Right renal cortex interstitium (tissue), 3 donors: Measurements from ENCODE around the gene FABP2. TPM values are rescaled to one million over a fixed set of nuclear protein-coding genes. Genes with fewer than 3 reads are reported as not detected.

Experiments used
- DNase-seq, 3 donors: peaks; one replicate each; pipeline ENCODE4 v3.0.0-alpha.2; 2013; ENCODE audit warnings: low read depth in 3 of 3, low spot score in 2 of 3
- polyA plus RNA-seq, 3 donors: library from polyadenylated mRNA; unstranded; fragments of 120-200 nt; gene quantifications; one replicate each; pipeline ENCODE4 v1.2.1, GENCODE V29; 2013; ENCODE audit not compliant: insufficient read length in 3 of 3

Gene FABP2
- polyA plus RNA-seq, 3 donors, result 0.85 to 1.5 (median 1.1) TPM

DNA sequence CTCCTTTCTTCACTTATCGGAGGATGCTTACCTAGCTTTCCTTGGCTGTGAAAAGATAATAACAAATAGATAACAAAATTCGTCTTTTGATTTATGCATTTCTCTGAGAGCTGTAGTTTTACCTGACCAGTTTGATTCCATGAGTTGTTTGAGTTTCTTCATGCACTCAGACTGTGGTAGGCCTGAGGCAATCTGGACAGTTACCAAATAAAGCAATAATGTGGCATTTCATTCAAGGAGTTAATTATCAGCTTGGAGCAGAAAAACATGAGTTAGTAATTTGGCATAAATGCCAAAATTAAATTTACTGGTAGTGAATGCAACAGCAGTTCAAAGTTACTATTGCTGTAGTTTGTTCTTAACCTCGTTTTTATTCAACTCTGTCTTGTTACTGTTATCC lies 53.5 kb downstream of the FABP2 start:
- no peak for DNase-seq

Other genes with a start within 250 kb of the FABP2 start
- under 1 TPM; 0.31 to 0.55 (median 0.53) TPM for gene MYOZ2, start 186.3 kb downstream of the FABP2 start, polyA plus RNA-seq
- gene USP53, start 109.4 kb downstream of the FABP2 start, polyA plus RNA-seq, result 10 to 100 TPM; 40.5 to 41.0 (median 40.8) TPM